Measurements from ENCODE around the gene STK4.
"Not testable (repeated sequence)": the region's sequence is repeated elsewhere in the genome, so short reads cannot be mapped to it uniquely, and the experiment has no call there.

The STK4 gene

GRCh38 chr20:44990425-44990824 is 24.1 kb downstream of the STK4 start:
- peak; percentile 37 for DNase-seq

GRCh38 chr20:44990957-44991356 is 24.6 kb downstream of the STK4 start:
- no peak for DNase-seq

- peak; percentile 26 for DNase-seq
Observed at GRCh38 chr20:44993343-44993742, 27.0 kb downstream of the STK4 start.

- no peak for DNase-seq
Observed at GRCh38 chr20:44997171-44997570, 30.9 kb downstream of the STK4 start.

GRCh38 chr20:44997668-44998067 is 31.4 kb downstream of the STK4 start:
- DNase-seq = no peak

GRCh38 chr20:45008521-45009049 is 42.3 kb downstream of the STK4 start:
- DNase-seq = no peak

- DNase-seq = no peak
Observed at GRCh38 chr20:45010399-45010828, 44.1 kb downstream of the STK4 start.

- DNase-seq = peak; percentile 64
Observed at GRCh38 chr20:45011108-45011526, 44.8 kb downstream of the STK4 start.

- DNase-seq = no peak
Observed at GRCh38 chr20:45012682-45013302, 46.5 kb downstream of the STK4 start.

- not testable (repeated sequence) for DNase-seq
Observed at GRCh38 chr20:45014131-45014530, 47.8 kb downstream of the STK4 start.

- no peak for DNase-seq
Observed at GRCh38 chr20:45014671-45015415, 48.5 kb downstream of the STK4 start.

- no peak for DNase-seq
Observed at GRCh38 chr20:45016089-45016671, 49.9 kb downstream of the STK4 start.

GRCh38 chr20:45017281-45017680 is 51.0 kb downstream of the STK4 start:
- no peak for DNase-seq

GRCh38 chr20:45017857-45018256 is 51.5 kb downstream of the STK4 start:
- no peak for DNase-seq

GRCh38 chr20:45019027-45019761 is 52.9 kb downstream of the STK4 start:
- no peak for DNase-seq

GRCh38 chr20:45019762-45020123 is 53.4 kb downstream of the STK4 start:
- DNase-seq = no peak

- no peak for DNase-seq
Observed at GRCh38 chr20:45020236-45020886, 54.0 kb downstream of the STK4 start.

GRCh38 chr20:45021631-45022030 is 55.3 kb downstream of the STK4 start:
- no peak for DNase-seq

GRCh38 chr20:45023140-45023539 is 56.8 kb downstream of the STK4 start:
- DNase-seq = not testable (repeated sequence)

GRCh38 chr20:45028424-45029136 is 62.3 kb downstream of the STK4 start:
- DNase-seq = no peak

GRCh38 chr20:45029884-45030283 is 63.6 kb downstream of the STK4 start:
- no peak for DNase-seq

GRCh38 chr20:45032276-45032675 is 66.0 kb downstream of the STK4 start:
- DNase-seq = no peak
